Psoas muscle (tissue), 8 donors: ENCODE data around the gene ZNF664. TPM values are rescaled to one million over a fixed set of nuclear protein-coding genes. Genes with fewer than 3 reads are reported as not detected.

Experiments
- ATAC-seq, 4 donors: fragments of 200-7000 bp; cut with Tn5 transposase; one replicate each; pipeline ENCODE4 v1.9.1; 2020; ENCODE audit warnings: moderate library complexity in 3 of 4, mild to moderate bottlenecking in 2 of 4
- DNase-seq, 2 donors: peaks; one replicate each; pipeline ENCODE4 v3.0.0-alpha.2; 2020
- H3K27ac ChIP-seq: fragments of 200-600 bp; one replicate; pipeline ENCODE4 v1.8.0; 2022
- H3K27me3 ChIP-seq, 3 donors: fragments of 200-600 bp in 1 of 3; one replicate each; pipeline versions ENCODE4 v1.6.1 to v1.8.0; 2013 to 2022; ENCODE audit warnings: low read length in 2 of 3, mild to moderate bottlenecking in 2 of 3, moderate library complexity in 1 of 3; ENCODE audit not compliant: insufficient read depth in 3 of 3
- H3K36me3 ChIP-seq, 2 donors: fragments of 200-600 bp in 1 of 2; one replicate each; pipeline versions ENCODE4 v1.6.1 to v1.8.0; 2013 to 2022; ENCODE audit warnings: low read depth in 1 of 2, mild to moderate bottlenecking in 1 of 2, moderate library complexity in 1 of 2; ENCODE audit not compliant: insufficient read depth in 1 of 2
- H3K4me1 ChIP-seq: fragments of 200-600 bp; one replicate; pipeline ENCODE4 v1.8.0; 2022
- H3K4me3 ChIP-seq: fragments of 200-600 bp; one replicate; pipeline ENCODE4 v1.8.0; 2022; ENCODE audit warnings: mild to moderate bottlenecking
- H3K9me3 ChIP-seq: fragments of 200-600 bp; one replicate; pipeline ENCODE4 v1.8.0; 2022
- WGBS, 3 donors: extraction: QIAGEN DNeasy Blood & Tissue Kit; methylation state at CpG; one replicate each; pipeline versions ENCODE4 v1.1.6 to v1.1.7; 2013; 5-methylcytosine and 5-hydroxymethylcytosine counted together
- intact Hi-C, 2 donors: fragments of 100-400 bp; cut with DNase I; formaldehyde crosslinking; loops; one replicate each; pipeline versions ENCODE4 v1.11.0 to v1.14.2; 2022
- polyA plus RNA-seq, 3 donors: library from polyadenylated mRNA; stranded (reverse); fragments of 200-250 nt; gene quantifications; one replicate each; pipeline ENCODE4 v1.2.3, GENCODE V29; 2013
- total RNA-seq, 4 donors: library from RNA; stranded (reverse); fragmentation: NEBNext Ultra II Directional in 2 of 4; extraction: Animal tissue kit (Norgen Biotek cat#: 25700) in 2 of 4; gene quantifications; one replicate each; pipeline versions ENCODE4 v1.2.1 to v1.2.4, GENCODE V29; 2021 to 2023
- TF ChIP-seq, protein P1 (sequence below): fragments of 200-600 bp; IDR thresholded peaks from one replicate; pipeline ENCODE4 v1.8.0; 2022; ENCODE audit warnings: antibody characterized with exemption
- donor health status: healthy with polysubstance abuse.
- donor health status: DM: no; HTN: no; CAD: no; lungs with moderate emphysema.
- donor health status: Bipolar disorder and iron deficiency.
- donor health status: healthy.
- donor health status: DM: yes; HTN: yes; CAD: no.
- donor health status: DM: no; HTN: no; CAD: no.
- donor health status: DM: no; HTN: no; CAD: no.
- donor health status: DM: yes; HTN: yes; CAD: no.

The ZNF664 gene
- total and polyA plus RNA-seq, 7 donors = 25.1 to 69.3 (median 39.1) TPM

DNA sequence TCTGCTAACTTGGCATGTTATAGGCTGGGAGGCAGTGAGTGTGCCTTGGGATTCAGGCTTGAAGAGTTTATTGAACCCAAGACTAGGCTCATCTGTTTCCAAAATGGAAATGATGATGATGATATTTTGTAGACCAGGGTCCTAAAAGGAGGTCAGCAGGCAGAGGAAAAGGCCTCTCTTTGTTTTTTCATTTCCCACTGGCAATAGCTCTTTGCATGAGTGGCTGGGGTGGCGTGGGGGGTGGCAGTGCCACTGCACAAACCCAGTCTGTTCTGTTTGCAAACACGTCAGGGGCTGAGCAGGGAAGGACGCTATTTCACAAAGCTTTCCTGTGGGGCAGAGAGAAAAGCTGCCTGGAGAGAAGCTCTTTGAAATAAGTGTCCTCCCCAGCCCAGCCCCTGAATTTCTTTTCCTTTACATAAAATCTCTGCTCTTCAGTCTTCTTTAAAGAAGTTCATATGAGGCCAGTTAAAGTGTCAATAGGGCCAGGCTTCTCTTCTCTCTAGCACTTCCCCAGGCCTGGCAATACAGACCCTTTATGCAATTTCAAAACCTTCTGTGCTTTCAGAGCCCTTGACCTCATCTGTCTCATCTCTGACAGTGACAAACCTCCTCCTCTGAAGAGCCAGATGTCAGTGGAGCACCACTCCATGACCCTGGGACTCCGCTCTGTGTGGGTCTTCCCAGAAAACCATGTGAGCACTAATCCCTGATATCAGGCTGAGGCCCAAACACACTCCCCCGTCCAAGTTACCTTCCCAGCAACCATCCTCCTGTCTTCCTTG is 72.8 kb downstream of the ZNF664 start:
- 87 to 92% (median 89%) methylated on average over 5 of the region's 5 CpGs for WGBS, 3 donors
- Histone ChIP-seq H3K9me3 (peaks cover 8% of the 10 kb centered on the region), H3K27ac (no peak overlapping the region), H3K27me3 (no peaks in the 10 kb centered on the region), H3K4me1 (no peaks in the 10 kb centered on the region), H3K36me3 (no peaks in the 10 kb centered on the region), H3K4me3 (no peak overlapping the region)
- TF ChIP-seq, protein P1, sequence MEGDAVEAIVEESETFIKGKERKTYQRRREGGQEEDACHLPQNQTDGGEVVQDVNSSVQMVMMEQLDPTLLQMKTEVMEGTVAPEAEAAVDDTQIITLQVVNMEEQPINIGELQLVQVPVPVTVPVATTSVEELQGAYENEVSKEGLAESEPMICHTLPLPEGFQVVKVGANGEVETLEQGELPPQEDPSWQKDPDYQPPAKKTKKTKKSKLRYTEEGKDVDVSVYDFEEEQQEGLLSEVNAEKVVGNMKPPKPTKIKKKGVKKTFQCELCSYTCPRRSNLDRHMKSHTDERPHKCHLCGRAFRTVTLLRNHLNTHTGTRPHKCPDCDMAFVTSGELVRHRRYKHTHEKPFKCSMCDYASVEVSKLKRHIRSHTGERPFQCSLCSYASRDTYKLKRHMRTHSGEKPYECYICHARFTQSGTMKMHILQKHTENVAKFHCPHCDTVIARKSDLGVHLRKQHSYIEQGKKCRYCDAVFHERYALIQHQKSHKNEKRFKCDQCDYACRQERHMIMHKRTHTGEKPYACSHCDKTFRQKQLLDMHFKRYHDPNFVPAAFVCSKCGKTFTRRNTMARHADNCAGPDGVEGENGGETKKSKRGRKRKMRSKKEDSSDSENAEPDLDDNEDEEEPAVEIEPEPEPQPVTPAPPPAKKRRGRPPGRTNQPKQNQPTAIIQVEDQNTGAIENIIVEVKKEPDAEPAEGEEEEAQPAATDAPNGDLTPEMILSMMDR = no peak
- ATAC-seq (peak in 1 of 4 donors; percentile 38), DNase-seq (no peak)
- intact Hi-C loops = no loop called here

DNA sequence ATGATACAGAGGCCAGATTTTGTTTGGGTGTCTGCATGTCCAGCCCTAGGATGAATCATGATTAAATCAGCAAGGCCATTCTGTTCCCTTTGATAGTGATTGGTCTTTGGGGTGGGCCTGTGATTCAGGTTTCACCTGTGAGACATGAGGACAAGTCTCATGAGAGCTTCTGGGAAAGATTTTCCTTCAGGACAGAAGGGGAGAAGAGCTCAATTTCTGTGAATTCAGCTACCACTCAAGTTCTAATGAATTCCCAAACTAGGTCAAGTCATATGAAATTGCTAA is 73.4 kb downstream of the ZNF664 start:
- no peak overlapping the region for H3K27ac ChIP-seq

DNA sequence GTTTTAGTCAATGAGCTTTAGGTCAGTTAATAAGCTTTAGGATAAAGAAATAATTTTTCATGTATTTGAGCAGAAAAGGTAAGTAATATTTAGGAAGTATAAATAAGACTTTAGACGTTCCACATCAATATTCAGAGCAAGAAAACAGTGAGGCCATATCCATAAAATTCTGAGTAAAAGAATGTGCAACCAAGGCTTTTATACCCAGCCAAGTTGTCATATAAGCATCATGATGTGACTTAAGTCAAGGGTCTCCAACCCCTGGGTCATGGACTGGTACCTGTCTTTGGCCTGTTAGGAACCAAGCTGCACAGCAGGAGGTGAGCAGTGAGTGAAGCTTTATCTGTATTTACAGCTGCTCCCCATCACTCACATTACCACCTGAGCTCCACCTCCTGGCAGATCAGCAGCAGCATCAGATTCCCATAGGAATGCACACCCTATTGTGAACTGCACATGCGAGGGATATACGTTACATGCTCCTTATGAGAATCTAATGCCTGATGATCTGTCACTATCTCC is 74.1 kb downstream of the ZNF664 start:
- peaks cover 8% of the 10 kb centered on the region for H3K9me3 ChIP-seq
- DNase-seq (no peak), ATAC-seq (no peak)
- WGBS, 3 donors = 93 to 99% (median 97%) methylated on average over 3 of the region's 3 CpGs
- no peaks in the 10 kb centered on the region for H3K4me1 ChIP-seq
- H3K27me3 ChIP-seq = peaks cover 0 to 2% (median 0%) of the 10 kb centered on the region in 3 donors
- intact Hi-C loops = no loop called here
- TF ChIP-seq, protein P1 = no peak
- no peak overlapping the region for H3K27ac ChIP-seq
- H3K36me3 ChIP-seq = no peaks in the 10 kb centered on the region
- H3K4me3 ChIP-seq = no peak overlapping the region

More for the DNA sequence above, 73.4 kb downstream of the ZNF664 start:
- TF ChIP-seq, protein P1 = no peak
- intact Hi-C loops = no loop called here
- DNase-seq (no peak), ATAC-seq (no peak)
- peaks cover 8% of the 10 kb centered on the region for H3K9me3 ChIP-seq
- H3K4me1 ChIP-seq = no peaks in the 10 kb centered on the region
- no peaks in the 10 kb centered on the region for H3K36me3 ChIP-seq
- no peak overlapping the region for H3K4me3 ChIP-seq
- H3K27me3 ChIP-seq = no peaks in the 10 kb centered on the region

DNA sequence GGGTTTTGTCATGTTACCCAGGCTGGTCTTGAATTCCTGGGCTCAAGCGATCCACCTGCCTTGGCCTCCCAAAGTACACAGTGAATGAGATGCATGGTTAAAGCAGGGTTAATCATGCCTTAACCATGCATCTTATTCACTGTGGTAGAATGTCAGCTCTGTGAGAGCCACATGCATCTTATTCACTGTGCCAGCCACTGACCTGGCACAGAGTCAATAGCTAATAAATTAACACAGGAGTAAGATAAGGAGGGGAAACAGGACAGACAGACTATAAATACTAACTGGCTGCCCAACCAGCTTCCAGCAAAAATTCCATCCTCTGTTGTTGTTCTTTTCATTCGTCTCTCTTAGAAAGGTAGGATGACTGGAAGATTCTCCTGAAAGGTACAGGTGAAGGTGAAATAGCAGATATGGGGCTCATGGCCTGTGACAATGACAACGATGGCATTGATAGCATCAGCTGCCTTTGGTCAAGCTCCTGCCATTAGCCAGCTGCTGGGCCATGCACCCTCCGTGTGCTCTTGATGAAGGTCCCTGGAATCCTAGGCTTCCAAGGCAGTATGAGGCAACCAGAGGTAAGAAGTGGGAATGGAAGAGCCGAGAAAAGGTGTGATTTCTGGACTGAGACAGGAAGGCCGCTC is 76.6 kb downstream of the ZNF664 start:
- H3K27ac ChIP-seq = no peak overlapping the region
- no peaks in the 10 kb centered on the region for H3K4me1 ChIP-seq
- DNase-seq (no peak), ATAC-seq (no peak)
- TF ChIP-seq, protein P1 = no peak
- intact Hi-C loops = loop anchor here (5.0 kb wide), 1 partner anchor 723 kb away; no protein-coding TSS in a partner anchor
- 79 to 83% (median 80%) methylated on average over 6 of the region's 6 CpGs for WGBS, 3 donors
- peaks cover 0 to 2% (median 0%) of the 10 kb centered on the region in 3 donors for H3K27me3 ChIP-seq
- H3K4me3 ChIP-seq = no peak overlapping the region
- peaks cover 8% of the 10 kb centered on the region for H3K9me3 ChIP-seq
- no peaks in the 10 kb centered on the region for H3K36me3 ChIP-seq
